HEK293 (cell line): ENCODE measurements around the gene CRY1.

Experiments
- CTCF ChIA-PET: fragments of 350-600 bp; formaldehyde crosslinking; extraction: SDS; loops from one replicate; lab custom pipeline; 2021; ENCODE audit warnings: antibody characterized with exemption; lab: Yijun Ruan, JAX
- POLR2A ChIA-PET: fragments of 300-600 bp; formaldehyde crosslinking; extraction: SDS; loops from one replicate; lab custom pipeline; 2020; ENCODE audit warnings: antibody characterized with exemption, inconsistent platforms; lab: Yijun Ruan, JAX
- H3K27ac ChIP-seq: fragments of 200-500 bp; sonication (Bioruptor generic); 2 replicates; pipeline ENCODE4 v1.5.1; 2014; ENCODE audit warnings: low read depth, low read length, control low read depth, inconsistent platforms; ENCODE audit errors: extremely low read depth
- H3K36me3 ChIP-seq, 2 experiments: fragments of 200-500 bp in 1 of 2; sonication (Bioruptor generic) in 1 of 2; 1 replicate in 1 of 2; 2 replicates in 1 of 2; pipeline ENCODE4 v1.5.1; 2014 to 2017; ENCODE audit warnings: inconsistent platforms in 2 of 2, low read length in 2 of 2; ENCODE audit not compliant: control insufficient read depth in 2 of 2, insufficient read depth in 1 of 2
- H3K4me1 ChIP-seq: fragments of 200-500 bp; sonication (Bioruptor generic); 2 replicates; pipeline ENCODE4 v1.5.1; 2014; ENCODE audit warnings: mild to moderate bottlenecking, low read length, inconsistent platforms; ENCODE audit not compliant: control insufficient read depth, insufficient read depth
- H3K4me3 ChIP-seq: 2 replicates; pipeline ENCODE4 v1.5.1; 2011; ENCODE audit warnings: low read depth, mild to moderate bottlenecking, control low read depth, low read length, moderate library complexity
- H3K9me3 ChIP-seq: fragments of 200-500 bp; sonication (Bioruptor generic); 2 replicates; pipeline ENCODE4 v1.5.1; 2014; ENCODE audit warnings: low read depth, low read length, inconsistent platforms; ENCODE audit not compliant: control insufficient read depth, insufficient read depth
- BCL11B ChIP-seq: fragments of 450-650 bp; formaldehyde crosslinking; IDR thresholded peaks from 2 replicates; pipeline ENCODE4 v1.5.1; 2016; ENCODE audit warnings: low read depth, missing biosample characterization, missing genetic modification characterization
- FEZF1 ChIP-seq: fragments of 450-650 bp; formaldehyde crosslinking; IDR thresholded peaks from 2 replicates; pipeline ENCODE4 v1.5.1; 2016; ENCODE audit warnings: missing biosample characterization, missing genetic modification characterization
- KLF1 ChIP-seq: fragments of 450-650 bp; formaldehyde crosslinking; IDR thresholded peaks from 2 replicates; pipeline ENCODE4 v1.5.1; 2016; ENCODE audit warnings: missing biosample characterization, missing genetic modification characterization
- KLF7 ChIP-seq: fragments of 450-650 bp; formaldehyde crosslinking; IDR thresholded peaks from 2 replicates; pipeline ENCODE4 v1.5.1; 2016; ENCODE audit warnings: missing biosample characterization, missing genetic modification characterization, borderline replicate concordance
- KLF8 ChIP-seq: fragments of 450-650 bp; formaldehyde crosslinking; IDR thresholded peaks from 2 replicates; pipeline ENCODE4 v1.5.1; 2016; ENCODE audit warnings: missing biosample characterization, missing genetic modification characterization
- OSR2 ChIP-seq: fragments of 450-650 bp; formaldehyde crosslinking; IDR thresholded peaks from 2 replicates; pipeline ENCODE4 v1.5.1; 2016; ENCODE audit warnings: missing biosample characterization, missing genetic modification characterization
- ZBTB1 ChIP-seq: fragments of 450-650 bp; formaldehyde crosslinking; IDR thresholded peaks from 2 replicates; pipeline ENCODE4 v1.5.1; 2016; ENCODE audit warnings: missing biosample characterization, missing genetic modification characterization
- ZFP37 ChIP-seq: fragments of 450-650 bp; formaldehyde crosslinking; IDR thresholded peaks from 2 replicates; pipeline ENCODE4 v1.5.1; 2016; ENCODE audit warnings: missing biosample characterization, missing genetic modification characterization
- ZFP41 ChIP-seq: fragments of 450-650 bp; formaldehyde crosslinking; IDR thresholded peaks from 2 replicates; pipeline ENCODE4 v1.5.1; 2016; ENCODE audit warnings: missing biosample characterization, missing genetic modification characterization, borderline replicate concordance
- ZNF16 ChIP-seq: fragments of 450-650 bp; formaldehyde crosslinking; IDR thresholded peaks from 2 replicates; pipeline ENCODE4 v1.5.1; 2016; ENCODE audit warnings: low read depth, missing biosample characterization, missing genetic modification characterization
- ZNF221 ChIP-seq: fragments of 450-650 bp; formaldehyde crosslinking; IDR thresholded peaks from 2 replicates; pipeline ENCODE4 v1.5.1; 2017; ENCODE audit warnings: missing biosample characterization, missing genetic modification characterization, borderline replicate concordance
- ZNF266 ChIP-seq: fragments of 450-650 bp; formaldehyde crosslinking; IDR thresholded peaks from 2 replicates; pipeline ENCODE4 v1.5.1; 2016; ENCODE audit warnings: missing biosample characterization, missing genetic modification characterization, low read depth
- ZNF302 ChIP-seq: fragments of 450-650 bp; formaldehyde crosslinking; IDR thresholded peaks from 2 replicates; pipeline ENCODE4 v1.5.1; 2016; ENCODE audit warnings: missing biosample characterization, missing genetic modification characterization, low read depth
- ZNF335 ChIP-seq: fragments of 450-650 bp; formaldehyde crosslinking; conservative IDR thresholded peaks from 2 replicates; pipeline ENCODE4 v1.5.1; 2016; ENCODE audit warnings: missing biosample characterization, missing genetic modification characterization
- ZNF416 ChIP-seq: fragments of 450-650 bp; formaldehyde crosslinking; IDR thresholded peaks from 2 replicates; pipeline ENCODE4 v1.5.1; 2016; ENCODE audit warnings: missing biosample characterization, missing genetic modification characterization
- ZNF677 ChIP-seq: fragments of 450-650 bp; IDR thresholded peaks from 2 replicates; pipeline ENCODE4 v1.5.0; 2018; ENCODE audit warnings: missing biosample characterization, mild to moderate bottlenecking, missing genetic modification characterization, moderate library complexity
- ZXDB ChIP-seq: fragments of 450-650 bp; formaldehyde crosslinking; IDR thresholded peaks from 2 replicates; pipeline ENCODE4 v1.5.1; 2016; ENCODE audit warnings: missing biosample characterization, missing genetic modification characterization
- TF ChIP-seq, protein P1 (sequence below): fragments of 450-650 bp; formaldehyde crosslinking; IDR thresholded peaks from 2 replicates; pipeline ENCODE4 v1.5.0; 2017; ENCODE audit warnings: missing biosample characterization, missing genetic modification characterization, borderline replicate concordance
- TF ChIP-seq, protein P2 (sequence below): fragments of 450-650 bp; formaldehyde crosslinking; IDR thresholded peaks from 2 replicates; pipeline ENCODE4 v1.5.1; 2017; ENCODE audit warnings: missing biosample characterization, missing genetic modification characterization
- TF ChIP-seq, protein P3 (sequence below): fragments of 450-650 bp; formaldehyde crosslinking; IDR thresholded peaks from 2 replicates; pipeline ENCODE4 v1.5.1; 2016; ENCODE audit warnings: missing biosample characterization, missing genetic modification characterization
- TF ChIP-seq, protein P4 (sequence below): fragments of 450-650 bp; formaldehyde crosslinking; IDR thresholded peaks from 2 replicates; pipeline ENCODE4 v1.5.1; 2017; ENCODE audit warnings: missing biosample characterization, mild to moderate bottlenecking, missing genetic modification characterization, moderate library complexity
- TF ChIP-seq, protein P5 (sequence below): fragments of 450-650 bp; formaldehyde crosslinking; IDR thresholded peaks from 2 replicates; pipeline ENCODE4 v1.5.1; 2016; ENCODE audit warnings: missing biosample characterization, missing genetic modification characterization

The CRY1 gene

DNA sequence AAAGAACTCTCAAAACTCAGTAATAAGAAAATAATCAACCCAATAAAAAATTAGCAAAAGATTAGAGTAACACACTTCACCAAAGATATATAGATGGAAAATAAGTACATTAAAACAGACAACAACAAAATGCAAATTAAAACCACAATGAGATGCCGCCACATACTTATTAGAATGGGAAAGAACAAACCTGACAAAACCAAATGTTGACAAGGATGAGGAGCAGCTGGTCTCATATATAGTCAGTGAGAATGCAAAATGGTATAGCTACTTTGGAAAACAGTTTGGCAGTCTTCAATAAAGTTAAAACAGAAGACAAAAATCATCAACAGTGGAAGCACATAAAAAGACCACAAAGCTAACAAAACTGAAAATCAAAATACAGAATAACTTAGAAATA lies 29.1 kb downstream of the CRY1 start:
- TF ChIP-seq, protein P1, sequence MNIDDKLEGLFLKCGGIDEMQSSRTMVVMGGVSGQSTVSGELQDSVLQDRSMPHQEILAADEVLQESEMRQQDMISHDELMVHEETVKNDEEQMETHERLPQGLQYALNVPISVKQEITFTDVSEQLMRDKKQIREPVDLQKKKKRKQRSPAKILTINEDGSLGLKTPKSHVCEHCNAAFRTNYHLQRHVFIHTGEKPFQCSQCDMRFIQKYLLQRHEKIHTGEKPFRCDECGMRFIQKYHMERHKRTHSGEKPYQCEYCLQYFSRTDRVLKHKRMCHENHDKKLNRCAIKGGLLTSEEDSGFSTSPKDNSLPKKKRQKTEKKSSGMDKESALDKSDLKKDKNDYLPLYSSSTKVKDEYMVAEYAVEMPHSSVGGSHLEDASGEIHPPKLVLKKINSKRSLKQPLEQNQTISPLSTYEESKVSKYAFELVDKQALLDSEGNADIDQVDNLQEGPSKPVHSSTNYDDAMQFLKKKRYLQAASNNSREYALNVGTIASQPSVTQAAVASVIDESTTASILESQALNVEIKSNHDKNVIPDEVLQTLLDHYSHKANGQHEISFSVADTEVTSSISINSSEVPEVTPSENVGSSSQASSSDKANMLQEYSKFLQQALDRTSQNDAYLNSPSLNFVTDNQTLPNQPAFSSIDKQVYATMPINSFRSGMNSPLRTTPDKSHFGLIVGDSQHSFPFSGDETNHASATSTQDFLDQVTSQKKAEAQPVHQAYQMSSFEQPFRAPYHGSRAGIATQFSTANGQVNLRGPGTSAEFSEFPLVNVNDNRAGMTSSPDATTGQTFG (tag by site-specific recombination) = no peak
- no peak for TF ChIP-seq ZBTB1 (tag by site-specific recombination)
- TF ChIP-seq KLF1 (tag by site-specific recombination) = no peak
- TF ChIP-seq ZNF416 (tag by site-specific recombination) = no peak
- TF ChIP-seq, all 188 proteins: peak for 0
- no peaks in the 10 kb centered on the region; the same call in 1 of the 2 replicates for H3K9me3 ChIP-seq
- H3K4me1 ChIP-seq = no peaks in the 10 kb centered on the region
- ChIA-PET CTCF (interaction anchor here (0.6 kb wide), 1 partner anchor 140 kb away, joined by 6 read pairs; no protein-coding TSS in a partner anchor), POLR2A (no interaction called here)
- no peak overlapping the region for H3K27ac ChIP-seq
- H3K36me3 ChIP-seq = no peaks in the 10 kb centered on the region; a peak in 1 of 3 replicates
- H3K4me3 ChIP-seq = no peak overlapping the region

DNA sequence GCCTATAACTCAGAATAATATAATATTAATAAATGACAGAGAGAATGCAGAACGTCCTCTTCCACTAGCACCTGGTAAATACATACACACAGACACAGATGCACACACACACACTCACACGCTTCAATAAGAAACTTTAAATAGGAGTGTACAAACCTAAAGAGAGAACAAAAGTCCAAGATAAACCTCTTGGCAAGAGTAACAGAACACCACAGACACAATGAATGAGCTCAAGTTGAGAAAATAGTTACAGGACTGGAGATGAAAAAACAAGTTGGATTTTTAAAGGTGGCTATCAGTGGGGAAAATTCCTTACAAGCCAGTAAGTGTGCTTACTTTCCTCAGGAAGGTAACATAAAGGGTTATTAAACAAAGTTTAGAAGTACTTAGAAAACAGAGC lies 35.2 kb downstream of the CRY1 start:
- H3K4me1 ChIP-seq = no peaks in the 10 kb centered on the region
- ChIA-PET POLR2A (no interaction called here), CTCF (interaction anchor here (1.0 kb wide), 1 partner anchor 21 kb away, joined by 5 read pairs; no protein-coding TSS in a partner anchor)
- no peaks in the 10 kb centered on the region; the same call in 1 of the 2 replicates for H3K9me3 ChIP-seq
- no peaks in the 10 kb centered on the region for H3K36me3 ChIP-seq
- no peak overlapping the region for H3K4me3 ChIP-seq
- TF ChIP-seq ZNF677 (tag by site-specific recombination) (no peak), ZNF335 (no peak), KLF8 (tag by site-specific recombination) (no peak), FEZF1 (no peak), ZNF16 (tag by site-specific recombination) (no peak), ZFP41 (tag by site-specific recombination) (no peak), ZXDB (tag by site-specific recombination) (no peak), ZFP37 (no peak), ZNF302 (tag by site-specific recombination) (no peak), OSR2 (no peak), ZNF221 (tag by site-specific recombination) (no peak), BCL11B (no peak), ZNF266 (tag by site-specific recombination) (no peak), KLF7 (tag by site-specific recombination) (no peak)
- TF ChIP-seq, protein P2, sequence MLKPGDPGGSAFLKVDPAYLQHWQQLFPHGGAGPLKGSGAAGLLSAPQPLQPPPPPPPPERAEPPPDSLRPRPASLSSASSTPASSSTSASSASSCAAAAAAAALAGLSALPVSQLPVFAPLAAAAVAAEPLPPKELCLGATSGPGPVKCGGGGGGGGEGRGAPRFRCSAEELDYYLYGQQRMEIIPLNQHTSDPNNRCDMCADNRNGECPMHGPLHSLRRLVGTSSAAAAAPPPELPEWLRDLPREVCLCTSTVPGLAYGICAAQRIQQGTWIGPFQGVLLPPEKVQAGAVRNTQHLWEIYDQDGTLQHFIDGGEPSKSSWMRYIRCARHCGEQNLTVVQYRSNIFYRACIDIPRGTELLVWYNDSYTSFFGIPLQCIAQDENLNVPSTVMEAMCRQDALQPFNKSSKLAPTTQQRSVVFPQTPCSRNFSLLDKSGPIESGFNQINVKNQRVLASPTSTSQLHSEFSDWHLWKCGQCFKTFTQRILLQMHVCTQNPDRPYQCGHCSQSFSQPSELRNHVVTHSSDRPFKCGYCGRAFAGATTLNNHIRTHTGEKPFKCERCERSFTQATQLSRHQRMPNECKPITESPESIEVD (tag by site-specific recombination) = no peak
- TF ChIP-seq, protein P1 (tag by site-specific recombination) = no peak
- TF ChIP-seq, protein P3, sequence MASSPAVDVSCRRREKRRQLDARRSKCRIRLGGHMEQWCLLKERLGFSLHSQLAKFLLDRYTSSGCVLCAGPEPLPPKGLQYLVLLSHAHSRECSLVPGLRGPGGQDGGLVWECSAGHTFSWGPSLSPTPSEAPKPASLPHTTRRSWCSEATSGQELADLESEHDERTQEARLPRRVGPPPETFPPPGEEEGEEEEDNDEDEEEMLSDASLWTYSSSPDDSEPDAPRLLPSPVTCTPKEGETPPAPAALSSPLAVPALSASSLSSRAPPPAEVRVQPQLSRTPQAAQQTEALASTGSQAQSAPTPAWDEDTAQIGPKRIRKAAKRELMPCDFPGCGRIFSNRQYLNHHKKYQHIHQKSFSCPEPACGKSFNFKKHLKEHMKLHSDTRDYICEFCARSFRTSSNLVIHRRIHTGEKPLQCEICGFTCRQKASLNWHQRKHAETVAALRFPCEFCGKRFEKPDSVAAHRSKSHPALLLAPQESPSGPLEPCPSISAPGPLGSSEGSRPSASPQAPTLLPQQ (tag by site-specific recombination) = no peak
- TF ChIP-seq, protein P4, sequence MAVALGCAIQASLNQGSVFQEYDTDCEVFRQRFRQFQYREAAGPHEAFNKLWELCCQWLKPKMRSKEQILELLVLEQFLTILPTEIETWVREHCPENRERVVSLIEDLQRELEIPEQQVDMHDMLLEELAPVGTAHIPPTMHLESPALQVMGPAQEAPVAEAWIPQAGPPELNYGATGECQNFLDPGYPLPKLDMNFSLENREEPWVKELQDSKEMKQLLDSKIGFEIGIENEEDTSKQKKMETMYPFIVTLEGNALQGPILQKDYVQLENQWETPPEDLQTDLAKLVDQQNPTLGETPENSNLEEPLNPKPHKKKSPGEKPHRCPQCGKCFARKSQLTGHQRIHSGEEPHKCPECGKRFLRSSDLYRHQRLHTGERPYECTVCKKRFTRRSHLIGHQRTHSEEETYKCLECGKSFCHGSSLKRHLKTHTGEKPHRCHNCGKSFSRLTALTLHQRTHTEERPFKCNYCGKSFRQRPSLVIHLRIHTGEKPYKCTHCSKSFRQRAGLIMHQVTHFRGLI (tag by site-specific recombination) = no peak
- TF ChIP-seq, protein P5, sequence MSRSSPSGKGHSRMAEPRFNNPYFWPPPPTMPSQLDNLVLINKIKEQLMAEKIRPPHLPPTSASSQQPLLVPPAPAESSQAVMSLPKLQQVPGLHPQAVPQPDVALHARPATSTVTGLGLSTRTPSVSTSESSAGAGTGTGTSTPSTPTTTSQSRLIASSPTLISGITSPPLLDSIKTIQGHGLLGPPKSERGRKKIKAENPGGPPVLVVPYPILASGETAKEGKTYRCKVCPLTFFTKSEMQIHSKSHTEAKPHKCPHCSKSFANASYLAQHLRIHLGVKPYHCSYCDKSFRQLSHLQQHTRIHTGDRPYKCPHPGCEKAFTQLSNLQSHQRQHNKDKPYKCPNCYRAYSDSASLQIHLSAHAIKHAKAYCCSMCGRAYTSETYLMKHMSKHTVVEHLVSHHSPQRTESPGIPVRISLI = no peak
- TF ChIP-seq, all 188 proteins: peak for 0
- no peak overlapping the region for H3K27ac ChIP-seq
